HepG2 (cell line): ENCODE results near the gene RTP2. TPM values are rescaled to one million over a fixed set of nuclear protein-coding genes. Genes with fewer than 3 reads are reported as not detected.
A peak's percentile ranks its signal among the peaks of the same experiment; 100 is the strongest.

Experiments
- ARID5B ChIP-seq: IDR thresholded peaks from 2 replicates; pipeline ENCODE4 v1.4.0; 2020; ENCODE audit warnings: mild to moderate bottlenecking, missing genetic modification reagents
- CEBPB ChIP-seq: IDR thresholded peaks from 2 replicates; pipeline ENCODE4 v1.6.1; 2011; ENCODE audit warnings: low read depth, low read length, improper control_type of control experiment, borderline replicate concordance
- NFKBIZ ChIP-seq: IDR thresholded peaks from 2 replicates; pipeline ENCODE4 v1.6.1; 2018; ENCODE audit warnings: missing genetic modification reagents, missing compliant biosample characterization
- PHF20 ChIP-seq: sonication (generic); formaldehyde crosslinking; IDR thresholded peaks from 2 replicates; pipeline ENCODE4 v1.5.0; 2020; ENCODE audit warnings: mild to moderate bottlenecking, missing genetic modification reagents
- PHF21A ChIP-seq: sonication (generic); formaldehyde crosslinking; IDR thresholded peaks from 2 replicates; pipeline ENCODE4 v1.5.0; 2020; ENCODE audit warnings: mild to moderate bottlenecking, missing genetic modification reagents
- ZBTB38 ChIP-seq: sonication (generic); formaldehyde crosslinking; IDR thresholded peaks from 2 replicates; pipeline ENCODE4 v1.5.1; 2020; ENCODE audit warnings: mild to moderate bottlenecking, missing genetic modification reagents
- ZBTB40 ChIP-seq, 2 experiments: fragments of 450-650 bp in 1 of 2; sonication (generic) in 1 of 2; formaldehyde crosslinking in 1 of 2; IDR thresholded peaks; 2 replicates each; pipeline versions ENCODE4 v1.6.1 to v1.8.0; 2016 to 2022; ENCODE audit warnings: antibody characterized with exemption in 1 of 2, mild to moderate bottlenecking in 1 of 2, missing genetic modification reagents in 1 of 2
- ZNF331 ChIP-seq: sonication (generic); formaldehyde crosslinking; IDR thresholded peaks from 2 replicates; pipeline ENCODE4 v1.4.0; 2020; ENCODE audit warnings: missing genetic modification reagents
- ZNF570 ChIP-seq: sonication (generic); formaldehyde crosslinking; IDR thresholded peaks from 2 replicates; pipeline ENCODE4 v1.4.0; 2020; ENCODE audit warnings: mild to moderate bottlenecking, missing genetic modification reagents, borderline replicate concordance
- polyA plus RNA-seq, 8 experiments: library from polyadenylated mRNA; depleted of rRNA in 3 of 8; stranded (reverse) in 7 of 8; unstranded in 1 of 8; fragments of >200 nt; fragmentation: Illumina TruSeq in 4 of 8; extraction: Trizol in 4 of 8; gene quantifications; 2 replicates each; pipeline versions ENCODE4 v1.2.1 to v1.2.3, GENCODE V29; 2011 to 2016; ENCODE audit warnings: low read depth in 4 of 8, missing spikeins in 1 of 8, mixed read lengths in 1 of 8; ENCODE audit not compliant: insufficient read depth in 1 of 8
- total RNA-seq, 5 experiments: library from RNA; depleted of rRNA; stranded (reverse); fragments of >200 nt; fragmentation: Illumina TruSeq; extraction: Trizol; gene quantifications; 2 replicates each; pipeline ENCODE4 v1.2.3, GENCODE V29; 2016; ENCODE audit warnings: low read depth in 1 of 5
- TF ChIP-seq, protein P1 (sequence below): sonication (generic); formaldehyde crosslinking; IDR thresholded peaks from 2 replicates; pipeline ENCODE4 v1.4.0; 2020; ENCODE audit warnings: mild to moderate bottlenecking, missing genetic modification reagents
- TF ChIP-seq, protein P2 (sequence below): sonication (generic); formaldehyde crosslinking; IDR thresholded peaks from 2 replicates; pipeline ENCODE4 v1.8.1; 2023; ENCODE audit warnings: mild to moderate bottlenecking, moderate library complexity, missing genetic modification reagents

RTP2 gene
- total and polyA plus RNA-seq, 2 of the 13 experiments (the other 11 are each of a cell fraction or from before 2014, with no cell fraction given), result not detected

DNA sequence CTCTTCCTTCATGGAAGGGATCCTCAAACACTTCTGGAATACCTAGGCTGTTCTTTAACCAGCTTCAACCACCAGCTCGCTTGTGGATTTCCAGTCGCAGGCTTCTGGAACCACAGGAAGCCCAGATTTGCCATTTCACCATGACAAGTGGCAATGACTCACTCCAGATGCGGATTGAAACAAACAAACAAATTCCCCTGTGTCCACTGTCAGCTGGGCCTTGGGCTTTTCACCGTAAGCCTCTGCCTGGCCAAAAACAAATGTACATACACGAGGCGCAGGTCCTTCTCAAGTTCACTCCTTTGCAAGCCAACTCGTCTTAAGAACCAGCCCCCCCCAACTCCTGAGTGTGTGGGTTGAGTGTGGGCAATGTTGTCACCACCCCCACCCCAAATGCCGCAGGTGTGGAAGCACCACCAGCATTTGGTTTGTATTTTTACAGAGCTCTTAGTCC, 34.1 kb upstream of the RTP2 start (continued):
- TF ChIP-seq ZBTB40 (IDR thresholded peaks at IDR 0.05) (no peak), ZBTB40 (CRISPR knock-in tag; IDR thresholded peaks at IDR 0.05) (no peak), ARID5B (CRISPR knock-in tag) (peak; percentile 58; the same call in 1 of the 2 replicates), ZNF331 (CRISPR knock-in tag) (no peak), PHF20 (no peak), ZBTB38 (CRISPR knock-in tag) (peak; percentile 84), CEBPB (no peak), NFKBIZ (CRISPR knock-in tag) (no peak), ZNF570 (CRISPR knock-in tag) (no peak), PHF21A (no peak)
- TF ChIP-seq, protein P1, sequence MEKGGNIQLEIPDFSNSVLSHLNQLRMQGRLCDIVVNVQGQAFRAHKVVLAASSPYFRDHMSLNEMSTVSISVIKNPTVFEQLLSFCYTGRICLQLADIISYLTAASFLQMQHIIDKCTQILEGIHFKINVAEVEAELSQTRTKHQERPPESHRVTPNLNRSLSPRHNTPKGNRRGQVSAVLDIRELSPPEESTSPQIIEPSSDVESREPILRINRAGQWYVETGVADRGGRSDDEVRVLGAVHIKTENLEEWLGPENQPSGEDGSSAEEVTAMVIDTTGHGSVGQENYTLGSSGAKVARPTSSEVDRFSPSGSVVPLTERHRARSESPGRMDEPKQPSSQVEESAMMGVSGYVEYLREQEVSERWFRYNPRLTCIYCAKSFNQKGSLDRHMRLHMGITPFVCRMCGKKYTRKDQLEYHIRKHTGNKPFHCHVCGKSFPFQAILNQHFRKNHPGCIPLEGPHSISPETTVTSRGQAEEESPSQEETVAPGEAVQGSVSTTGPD (CRISPR knock-in tag), result 0 out of 2 replicates have a peak, but pooled peaks have one; percentile 22
- TF ChIP-seq, protein P2, sequence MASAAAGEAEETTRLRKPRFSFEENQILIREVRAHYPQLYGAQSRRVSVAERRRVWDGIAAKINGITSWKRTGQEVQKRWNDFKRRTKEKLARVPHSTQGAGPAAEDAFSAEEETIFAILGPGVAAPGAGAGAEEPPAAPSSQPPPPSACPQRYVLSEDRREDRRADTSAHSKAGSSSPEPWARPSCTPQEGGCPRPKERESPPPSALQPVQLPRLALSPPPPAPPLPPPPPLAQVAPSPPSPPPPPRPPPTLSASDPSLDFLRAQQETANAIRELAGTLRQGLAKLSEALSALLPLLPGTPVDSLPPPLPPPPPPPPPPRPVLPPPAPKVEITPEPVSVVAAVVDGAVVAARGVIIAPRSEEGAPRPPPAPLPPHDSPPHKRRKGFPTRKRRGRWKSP, result no peak
